Left lung (tissue), 10 donors: Measurements from ENCODE around the gene PGAP6. TPM values are rescaled to one million over a fixed set of nuclear protein-coding genes. Genes with fewer than 3 reads are reported as not detected.

Experiments
- ATAC-seq: fragments of 200-7000 bp; cut with Tn5 transposase; one replicate; pipeline ENCODE4 v1.9.1; 2020; ENCODE audit warnings: moderate library complexity
- DNase-seq, 4 donors: peaks; one replicate each; pipeline ENCODE4 v3.0.0-alpha.2; 2013 to 2020
- H3K27ac ChIP-seq, 2 donors: fragments of 200-600 bp; sonication (generic) in 1 of 2; one replicate each; pipeline versions ENCODE4 v1.5.0 to v1.8.0; 2020 to 2021
- H3K27me3 ChIP-seq, 2 donors: fragments of 200-600 bp; sonication (generic) in 1 of 2; one replicate each; pipeline versions ENCODE4 v1.5.0 to v1.8.0; 2020 to 2021
- H3K36me3 ChIP-seq, 2 donors: fragments of 200-600 bp; sonication (generic) in 1 of 2; one replicate each; pipeline versions ENCODE4 v1.5.0 to v1.8.0; 2020 to 2021
- H3K4me1 ChIP-seq, 2 donors: fragments of 200-600 bp; one replicate each; pipeline ENCODE4 v1.8.0; 2021
- H3K4me3 ChIP-seq, 2 donors: fragments of 200-600 bp; sonication (generic) in 1 of 2; one replicate each; pipeline versions ENCODE4 v1.5.0 to v1.8.0; 2020 to 2021; ENCODE audit warnings: mild to moderate bottlenecking in 1 of 2
- H3K9me3 ChIP-seq, 2 donors: fragments of 200-600 bp; sonication (generic) in 1 of 2; one replicate each; pipeline versions ENCODE4 v1.5.0 to v1.8.0; 2020 to 2021
- intact Hi-C, 2 donors: fragments of 100-400 bp; cut with DNase I; formaldehyde crosslinking; loops; one replicate each; pipeline versions ENCODE4 v1.11.2 to v1.14.2; 2022
- polyA plus RNA-seq, 6 donors: library from polyadenylated mRNA; unstranded; fragments of 120-200 nt; gene quantifications; one replicate each; pipeline ENCODE4 v1.2.1, GENCODE V29; 2013; ENCODE audit not compliant: insufficient read length in 6 of 6
- total RNA-seq, 2 donors: library from RNA; stranded (reverse); fragmentation: NEBNext Ultra II Directional; extraction: Animal tissue kit (Norgen Biotek cat#: 25700); gene quantifications; one replicate each; pipeline ENCODE4 v1.2.1, GENCODE V29; 2021
- TF ChIP-seq, protein P1 (sequence below), 2 donors: fragments of 200-600 bp; sonication (generic) in 1 of 2; IDR thresholded peaks; one replicate each; pipeline versions ENCODE4 v1.5.0 to v1.8.0; 2021; ENCODE audit warnings: antibody characterized with exemption in 2 of 2
- donor health status: DM: no; HTN: yes; CAD: no.
- donor health status: DM: no; HTN: no; CAD: no.

Gene PGAP6
- total and polyA plus RNA-seq, 8 donors: 37.3 to 88.4 (median 43.9) TPM

DNA sequence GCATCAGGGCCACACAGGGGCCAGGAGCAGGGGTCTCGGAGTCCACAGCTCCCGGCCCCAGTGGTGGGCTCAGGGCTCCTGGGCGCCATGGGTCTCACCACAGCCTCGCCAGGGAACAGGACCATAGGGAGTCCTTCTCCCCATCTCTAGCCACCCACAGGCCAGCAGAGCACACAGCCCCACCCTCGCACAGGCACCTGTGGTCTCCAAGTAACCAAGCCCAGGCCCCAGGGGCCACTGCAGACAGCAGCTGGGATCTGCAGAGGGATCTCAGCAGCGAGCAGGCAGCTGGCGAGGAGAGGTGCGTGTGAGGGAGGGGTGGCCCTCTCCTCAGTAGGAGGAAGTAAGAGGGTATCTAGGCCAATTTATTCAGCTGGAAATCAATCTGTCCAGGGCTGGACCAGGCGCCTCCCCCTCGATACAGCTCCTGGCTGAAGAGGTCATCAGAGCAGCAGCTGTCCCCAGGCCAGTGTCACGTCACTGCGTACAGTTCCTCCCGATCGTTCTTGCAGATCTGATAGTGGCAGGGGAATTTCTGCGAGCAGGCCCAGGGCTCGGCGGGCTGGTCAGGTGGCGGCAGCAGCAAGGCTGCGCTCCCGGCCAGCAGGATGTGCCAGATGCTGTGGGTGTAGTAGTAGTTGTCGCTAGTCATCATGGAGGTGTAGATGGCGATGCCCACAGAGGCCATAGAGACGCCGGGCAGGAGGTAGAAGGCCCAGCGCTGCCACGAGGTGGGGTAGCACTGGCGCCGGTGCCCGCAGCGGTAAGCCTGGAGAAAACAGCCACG lies 10.1 kb downstream of the PGAP6 start:
- intact Hi-C loops: no loop called here
- peaks cover 0 to 81% of the 10 kb centered on the region in 2 donors for H3K36me3 ChIP-seq
- H3K4me3 ChIP-seq: no peak overlapping the region
- H3K27ac ChIP-seq: peak overlapping the region in 1 of 2 donors; percentile 75
- no peaks in the 10 kb centered on the region for H3K27me3 ChIP-seq
- H3K4me1 ChIP-seq: peaks cover 11 to 23% of the 10 kb centered on the region in 2 donors
- H3K9me3 ChIP-seq: no peaks in the 10 kb centered on the region
- ATAC-seq: no peak
- no peak for DNase-seq
- TF ChIP-seq, protein P1, sequence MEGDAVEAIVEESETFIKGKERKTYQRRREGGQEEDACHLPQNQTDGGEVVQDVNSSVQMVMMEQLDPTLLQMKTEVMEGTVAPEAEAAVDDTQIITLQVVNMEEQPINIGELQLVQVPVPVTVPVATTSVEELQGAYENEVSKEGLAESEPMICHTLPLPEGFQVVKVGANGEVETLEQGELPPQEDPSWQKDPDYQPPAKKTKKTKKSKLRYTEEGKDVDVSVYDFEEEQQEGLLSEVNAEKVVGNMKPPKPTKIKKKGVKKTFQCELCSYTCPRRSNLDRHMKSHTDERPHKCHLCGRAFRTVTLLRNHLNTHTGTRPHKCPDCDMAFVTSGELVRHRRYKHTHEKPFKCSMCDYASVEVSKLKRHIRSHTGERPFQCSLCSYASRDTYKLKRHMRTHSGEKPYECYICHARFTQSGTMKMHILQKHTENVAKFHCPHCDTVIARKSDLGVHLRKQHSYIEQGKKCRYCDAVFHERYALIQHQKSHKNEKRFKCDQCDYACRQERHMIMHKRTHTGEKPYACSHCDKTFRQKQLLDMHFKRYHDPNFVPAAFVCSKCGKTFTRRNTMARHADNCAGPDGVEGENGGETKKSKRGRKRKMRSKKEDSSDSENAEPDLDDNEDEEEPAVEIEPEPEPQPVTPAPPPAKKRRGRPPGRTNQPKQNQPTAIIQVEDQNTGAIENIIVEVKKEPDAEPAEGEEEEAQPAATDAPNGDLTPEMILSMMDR (IDR thresholded peaks at IDR 0.05): no peak

DNA sequence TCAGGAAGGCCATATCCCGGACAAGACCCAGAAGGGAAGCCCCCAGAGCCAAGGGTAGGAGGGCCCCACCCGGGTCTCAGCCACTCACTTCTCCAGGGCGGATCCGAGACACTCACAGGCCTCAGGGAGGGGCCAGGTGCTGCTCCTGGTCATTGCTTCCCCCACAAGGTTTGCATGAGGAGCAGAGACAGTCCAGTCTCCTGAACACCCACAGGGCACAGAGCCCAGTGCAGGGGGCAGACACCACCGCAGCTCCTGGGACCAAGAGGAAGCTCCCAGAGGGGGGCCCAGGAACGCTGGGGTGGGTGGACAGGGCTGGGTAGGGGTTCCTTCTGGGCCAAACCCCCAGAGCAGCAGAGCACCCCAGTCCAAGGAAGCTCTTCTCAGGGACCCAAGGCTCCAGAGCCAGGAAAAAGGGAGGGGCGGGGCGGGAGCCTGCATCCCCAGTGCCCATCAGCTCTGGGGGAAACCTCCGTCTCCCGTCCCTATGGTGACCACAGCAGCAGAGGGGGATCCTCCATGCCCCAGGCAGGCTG lies 10.7 kb downstream of the PGAP6 start:
- H3K4me1 ChIP-seq: peaks cover 11 to 23% of the 10 kb centered on the region in 2 donors
- no peaks in the 10 kb centered on the region for H3K27me3 ChIP-seq
- H3K36me3 ChIP-seq: peaks cover 0 to 81% of the 10 kb centered on the region in 2 donors
- no peaks in the 10 kb centered on the region for H3K9me3 ChIP-seq
- no peak for DNase-seq
- peak overlapping the region in 1 of 2 donors; percentile 45 for H3K4me3 ChIP-seq
- TF ChIP-seq, protein P1 (IDR thresholded peaks at IDR 0.05): no peak
- ATAC-seq: peak; percentile 3
- H3K27ac ChIP-seq: peak overlapping the region; percentile 39 to 75
- intact Hi-C loops: no loop called here

DNA sequence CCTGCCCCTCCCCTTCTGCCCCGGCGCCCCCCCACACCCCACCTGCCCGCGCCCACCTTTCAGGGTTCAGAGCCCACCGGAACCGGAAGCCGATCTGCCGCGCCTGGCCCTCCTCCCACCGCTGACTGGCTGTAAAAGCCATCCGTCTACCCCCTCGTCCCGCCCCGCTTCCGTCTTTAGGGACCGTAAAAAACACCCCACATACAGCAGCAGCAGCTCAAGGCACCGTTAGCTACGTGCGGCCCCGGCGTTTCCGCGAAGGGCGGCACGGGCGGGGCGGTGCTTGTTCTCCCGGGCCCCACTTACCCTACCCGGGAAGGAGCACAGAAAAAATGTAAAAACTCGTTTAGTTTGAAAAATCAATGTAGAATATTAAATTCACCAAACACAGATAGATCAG lies 11.3 kb downstream of the PGAP6 start, which contains the start of gene MRPL28:
Gene MRPL28 (minus strand): TSS at position 96 of the 400 bp plus-strand sequence. CDS start 320 bp downstream, outside the sequence.
- TF ChIP-seq, protein P1 (IDR thresholded peaks at IDR 0.05): no peak
- H3K4me3 ChIP-seq: peak within 1 kb of the TSS; percentile 22 to 45
- peaks cover 0 to 78% of the 10 kb centered on the region in 2 donors for H3K36me3 ChIP-seq
- intact Hi-C loops: no loop called here
- ATAC-seq (peak; percentile 96), DNase-seq (peak; percentile 91 to 96 (median 94))
- no peaks in the 10 kb centered on the region for H3K27me3 ChIP-seq
- H3K27ac ChIP-seq: peak within 1 kb of the TSS; percentile 39 to 75
- peaks cover 11 to 23% of the 10 kb centered on the region in 2 donors for H3K4me1 ChIP-seq
- H3K9me3 ChIP-seq: no peaks in the 10 kb centered on the region

DNA sequence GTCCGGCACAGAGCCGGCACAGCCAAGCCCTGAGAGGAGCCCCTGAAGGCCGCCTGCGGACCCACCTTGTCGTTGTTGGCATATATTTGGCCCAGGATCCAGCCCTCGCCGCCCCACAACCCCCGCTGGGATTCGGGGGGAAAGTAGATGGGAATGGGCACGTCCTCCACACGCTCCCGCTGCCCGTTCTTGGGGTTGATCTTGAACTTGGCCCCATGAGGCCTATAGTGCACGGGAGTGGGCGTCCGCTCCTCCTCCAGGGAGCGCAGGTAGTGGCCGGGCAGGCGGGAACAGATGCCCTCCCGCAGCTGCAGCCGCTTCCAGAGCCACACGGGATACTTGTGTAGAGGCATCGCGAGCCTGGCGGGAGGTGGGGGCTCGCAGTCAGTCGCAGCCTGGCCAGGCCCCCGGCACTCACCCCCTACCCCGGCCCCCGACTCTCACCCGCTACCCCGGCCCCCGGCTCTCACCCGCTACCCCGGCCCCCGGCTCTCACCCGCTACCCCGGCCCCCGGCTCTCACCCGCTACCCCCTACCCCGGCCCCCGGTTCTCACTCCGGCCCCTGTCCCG lies 11.8 kb downstream of the PGAP6 start:
- H3K27ac ChIP-seq: no peak overlapping the region
- TF ChIP-seq, protein P1 (IDR thresholded peaks at IDR 0.05): no peak
- peak overlapping the region; percentile 22 to 45 for H3K4me3 ChIP-seq
- H3K27me3 ChIP-seq: peaks cover 0 to under 1% of the 10 kb centered on the region in 2 donors
- peak; percentile 36 for ATAC-seq
- DNase-seq: peak in 1 of 4 donors; percentile 80
- peaks cover 0 to 73% of the 10 kb centered on the region in 2 donors for H3K36me3 ChIP-seq
- intact Hi-C loops: no loop called here
- no peaks in the 10 kb centered on the region for H3K9me3 ChIP-seq
- peaks cover 11 to 23% of the 10 kb centered on the region in 2 donors for H3K4me1 ChIP-seq
